HG02763 (cell line): ENCODE results near the gene RCL1.
"Not testable (repeated sequence)": the region's sequence is repeated elsewhere in the genome, so short reads cannot be mapped to it uniquely, and the experiment has no call there.

Experiments
- ATAC-seq: cut with Tn5 transposase; IDR thresholded peaks from one replicate; pipeline ENCODE4 v1.9.1; 2021; ENCODE audit warnings: mild to moderate bottlenecking, moderate library complexity; ENCODE audit not compliant: unreplicated experiment

RCL1 gene

GRCh38 chr9:4792572-4793458, at the start of gene RCL1:
TSS of gene RCL1 (plus strand) at chr9:4792944. CDS start at chr9:4793092, 148 bp downstream.
- ATAC-seq: peak; percentile 96

- ATAC-seq: no peak
These were observed 49.4 kb upstream of the RCL1 start for GRCh38 chr9:4743131-4743875.

GRCh38 chr9:4746278-4747030, 46.3 kb upstream of the RCL1 start:
- no peak for ATAC-seq

- no peak for ATAC-seq
These were observed 44.1 kb upstream of the RCL1 start for GRCh38 chr9:4748612-4749011.

- ATAC-seq: no peak
These were observed 42.6 kb upstream of the RCL1 start for GRCh38 chr9:4750023-4750673.

GRCh38 chr9:4754530-4754929, 38.2 kb upstream of the RCL1 start:
- not testable (repeated sequence) for ATAC-seq

- no peak for ATAC-seq
These were observed 37.6 kb upstream of the RCL1 start for GRCh38 chr9:4755026-4755609.

- no peak for ATAC-seq
These were observed 36.3 kb upstream of the RCL1 start for GRCh38 chr9:4756420-4756819.

GRCh38 chr9:4760122-4760521, 32.6 kb upstream of the RCL1 start:
- ATAC-seq: no peak

- ATAC-seq: peak; percentile 79
These were observed 30.4 kb upstream of the RCL1 start for GRCh38 chr9:4762108-4762885.

GRCh38 chr9:4762886-4763541, 29.7 kb upstream of the RCL1 start:
- peak; percentile 8 for ATAC-seq

GRCh38 chr9:4764033-4764432, 28.7 kb upstream of the RCL1 start:
- ATAC-seq: no peak

GRCh38 chr9:4768681-4769080, 24.1 kb upstream of the RCL1 start:
- no peak for ATAC-seq

- no peak for ATAC-seq
These were observed 23.2 kb upstream of the RCL1 start for GRCh38 chr9:4769321-4770080.

- no peak for ATAC-seq
These were observed 21.0 kb upstream of the RCL1 start for GRCh38 chr9:4771788-4772187.

GRCh38 chr9:4774209-4774608, 18.5 kb upstream of the RCL1 start:
- ATAC-seq: no peak

- ATAC-seq: not testable (repeated sequence)
These were observed 17.8 kb upstream of the RCL1 start for GRCh38 chr9:4774958-4775357.

GRCh38 chr9:4780651-4781050, 12.1 kb upstream of the RCL1 start:
- ATAC-seq: no peak
